Vagina (tissue), 2 donors: ENCODE data around the gene TEX13A. TPM values are rescaled to one million over a fixed set of nuclear protein-coding genes. Genes with fewer than 3 reads are reported as not detected.

Experiments used
- DNase-seq, 2 donors: peaks; one replicate each; pipeline ENCODE4 v3.0.0-alpha.2; 2017; ENCODE audit errors: extremely low spot score in 2 of 2
- H3K27ac ChIP-seq: fragments of 200-600 bp; sonication (generic); one replicate; pipeline ENCODE4 v1.5.1; 2019
- H3K27me3 ChIP-seq: fragments of 200-600 bp; sonication (generic); one replicate; pipeline ENCODE4 v1.5.1; 2019
- H3K36me3 ChIP-seq, 2 donors: fragments of 200-600 bp; sonication (generic); one replicate each; pipeline ENCODE4 v1.5.1; 2017 to 2019
- H3K4me1 ChIP-seq: fragments of 200-600 bp; sonication (generic); one replicate; pipeline ENCODE4 v1.5.1; 2019
- H3K4me3 ChIP-seq, 2 donors: fragments of 200-600 bp; sonication (generic); 1 replicate in 1 of 2; 2 replicates in 1 of 2; pipeline ENCODE4 v1.5.1; 2016 to 2019
- H3K9me3 ChIP-seq: fragments of 200-600 bp; sonication (generic); one replicate; pipeline ENCODE4 v1.5.1; 2019
- POLR2A ChIP-seq, 2 donors: fragments of 450-650 bp; IDR thresholded peaks; one replicate each; pipeline ENCODE4 v1.6.1; 2017; ENCODE audit warnings: antibody characterized with exemption in 2 of 2, mild to moderate bottlenecking in 2 of 2, moderate library complexity in 2 of 2
- POLR2AphosphoS5 ChIP-seq, 2 donors: sonication (generic); formaldehyde crosslinking; IDR thresholded peaks; one replicate each; pipeline ENCODE4 v1.9.0; 2017; ENCODE audit warnings: antibody characterized with exemption in 2 of 2, mild to moderate bottlenecking in 2 of 2, low read depth in 1 of 2; ENCODE audit not compliant: insufficient read depth in 1 of 2
- intact Hi-C: fragments of 100-400 bp; cut with DNase I; formaldehyde crosslinking; loops from one replicate; pipeline ENCODE4 v1.15.1; 2023
- total RNA-seq: library from RNA; depleted of rRNA; stranded (reverse); fragments of >200 nt; gene quantifications from one replicate; pipeline ENCODE4 v1.2.3, GENCODE V29; 2016
- TF ChIP-seq, protein P1 (sequence below), 3 experiments: fragments of 450-650 bp in 2 of 3; fragments of 200-600 bp in 1 of 3; sonication (generic) in 1 of 3; IDR thresholded peaks; one replicate each; pipeline ENCODE4 v1.5.1; 2017 to 2019; ENCODE audit warnings: antibody characterized with exemption in 3 of 3, mild to moderate bottlenecking in 2 of 3, moderate library complexity in 2 of 3

Gene TEX13A
- total RNA-seq, 1 donor from 2014 or later = not detected

DNA sequence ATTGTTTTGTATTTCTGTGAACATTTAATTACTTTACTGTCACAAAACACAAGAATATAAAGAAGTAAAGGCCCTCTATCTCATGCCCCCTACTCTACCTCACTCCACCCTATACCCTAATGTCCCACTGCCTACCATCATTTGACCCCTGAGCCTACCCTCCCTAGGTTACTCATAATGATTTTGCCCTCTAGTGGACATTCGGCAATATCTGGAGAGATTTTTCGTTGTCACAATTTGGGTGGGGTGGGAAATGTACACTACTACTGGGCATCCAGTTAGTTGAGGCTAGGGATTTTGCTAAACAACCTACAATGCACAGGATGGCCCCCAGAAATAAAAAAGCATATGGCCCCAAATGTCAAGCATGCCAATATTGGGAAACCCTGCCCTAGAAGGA lies 10.2 kb downstream of the TEX13A start:
- no peaks in the 10 kb centered on the region for H3K4me1 ChIP-seq
- no peaks in the 10 kb centered on the region for H3K36me3 ChIP-seq
- DNase-seq = no peak
- no peak overlapping the region for H3K4me3 ChIP-seq
- TF ChIP-seq POLR2A (IDR thresholded peaks at IDR 0.05) = no peak
- TF ChIP-seq POLR2AphosphoS5 (IDR thresholded peaks at IDR 0.05; ENCODE audit: insufficient read depth in 1 of 2, low read depth in 1 of 2) = no peak
- TF ChIP-seq, protein P1, sequence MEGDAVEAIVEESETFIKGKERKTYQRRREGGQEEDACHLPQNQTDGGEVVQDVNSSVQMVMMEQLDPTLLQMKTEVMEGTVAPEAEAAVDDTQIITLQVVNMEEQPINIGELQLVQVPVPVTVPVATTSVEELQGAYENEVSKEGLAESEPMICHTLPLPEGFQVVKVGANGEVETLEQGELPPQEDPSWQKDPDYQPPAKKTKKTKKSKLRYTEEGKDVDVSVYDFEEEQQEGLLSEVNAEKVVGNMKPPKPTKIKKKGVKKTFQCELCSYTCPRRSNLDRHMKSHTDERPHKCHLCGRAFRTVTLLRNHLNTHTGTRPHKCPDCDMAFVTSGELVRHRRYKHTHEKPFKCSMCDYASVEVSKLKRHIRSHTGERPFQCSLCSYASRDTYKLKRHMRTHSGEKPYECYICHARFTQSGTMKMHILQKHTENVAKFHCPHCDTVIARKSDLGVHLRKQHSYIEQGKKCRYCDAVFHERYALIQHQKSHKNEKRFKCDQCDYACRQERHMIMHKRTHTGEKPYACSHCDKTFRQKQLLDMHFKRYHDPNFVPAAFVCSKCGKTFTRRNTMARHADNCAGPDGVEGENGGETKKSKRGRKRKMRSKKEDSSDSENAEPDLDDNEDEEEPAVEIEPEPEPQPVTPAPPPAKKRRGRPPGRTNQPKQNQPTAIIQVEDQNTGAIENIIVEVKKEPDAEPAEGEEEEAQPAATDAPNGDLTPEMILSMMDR (IDR thresholded peaks at IDR 0.05) = no peak
- no peak overlapping the region for H3K27ac ChIP-seq
- H3K9me3 ChIP-seq = no peaks in the 10 kb centered on the region
- intact Hi-C loops = no loop called here
- no peaks in the 10 kb centered on the region for H3K27me3 ChIP-seq

GRCh38 chrX:105209406-105209805 lies 11.1 kb downstream of the TEX13A start:
- H3K4me1 ChIP-seq = no peaks in the 10 kb centered on the region
- no peaks in the 10 kb centered on the region for H3K9me3 ChIP-seq
- intact Hi-C loops = no loop called here
- H3K27ac ChIP-seq = no peak overlapping the region
- DNase-seq = no peak
- no peak overlapping the region for H3K4me3 ChIP-seq
- TF ChIP-seq POLR2A (IDR thresholded peaks at IDR 0.05) = no peak
- TF ChIP-seq, protein P1 (IDR thresholded peaks at IDR 0.05) = no peak
- TF ChIP-seq POLR2AphosphoS5 (IDR thresholded peaks at IDR 0.05; ENCODE audit: insufficient read depth in 1 of 2, low read depth in 1 of 2) = no peak
- H3K36me3 ChIP-seq = no peaks in the 10 kb centered on the region
- H3K27me3 ChIP-seq = no peaks in the 10 kb centered on the region

- no peaks in the 10 kb centered on the region for H3K4me1 ChIP-seq
- intact Hi-C loops = no loop called here
Observed at GRCh38 chrX:105191878-105192277, 28.6 kb downstream of the TEX13A start.

GRCh38 chrX:105190252-105190853 lies 30.1 kb downstream of the TEX13A start:
- Histone ChIP-seq H3K4me3 (no peak overlapping the region), H3K4me1 (no peaks in the 10 kb centered on the region), H3K27me3 (no peaks in the 10 kb centered on the region), H3K36me3 (no peaks in the 10 kb centered on the region), H3K27ac (no peak overlapping the region), H3K9me3 (no peaks in the 10 kb centered on the region)
- TF ChIP-seq POLR2AphosphoS5 (IDR thresholded peaks at IDR 0.05; ENCODE audit: insufficient read depth in 1 of 2, low read depth in 1 of 2) = no peak
- TF ChIP-seq, protein P1 (IDR thresholded peaks at IDR 0.05) = peak; percentile 36 to 67 (median 48)
- DNase-seq = no peak
- intact Hi-C loops = no loop called here

More at GRCh38 chrX:105191878-105192277, 28.6 kb downstream of the TEX13A start:
- H3K27ac ChIP-seq = no peak overlapping the region
- TF ChIP-seq, protein P1 (IDR thresholded peaks at IDR 0.05) = no peak
- TF ChIP-seq POLR2A (IDR thresholded peaks at IDR 0.05) (no peak), POLR2AphosphoS5 (IDR thresholded peaks at IDR 0.05; ENCODE audit: insufficient read depth in 1 of 2, low read depth in 1 of 2) (no peak)
- DNase-seq = no peak
- H3K4me3 ChIP-seq = no peak overlapping the region
- H3K27me3 ChIP-seq = no peaks in the 10 kb centered on the region
- no peaks in the 10 kb centered on the region for H3K36me3 ChIP-seq
- H3K9me3 ChIP-seq = no peaks in the 10 kb centered on the region

- intact Hi-C loops = no loop called here
- H3K27ac ChIP-seq = no peak overlapping the region
- H3K36me3 ChIP-seq = no peaks in the 10 kb centered on the region
- no peaks in the 10 kb centered on the region for H3K27me3 ChIP-seq
- no peaks in the 10 kb centered on the region for H3K4me1 ChIP-seq
- no peak overlapping the region for H3K4me3 ChIP-seq
- H3K9me3 ChIP-seq = no peaks in the 10 kb centered on the region
- TF ChIP-seq POLR2AphosphoS5 (IDR thresholded peaks at IDR 0.05; ENCODE audit: insufficient read depth in 1 of 2, low read depth in 1 of 2) (no peak), POLR2A (IDR thresholded peaks at IDR 0.05) (no peak)
- TF ChIP-seq, protein P1 (IDR thresholded peaks at IDR 0.05) = no peak
- no peak for DNase-seq
Observed at GRCh38 chrX:105189093-105189492, 31.4 kb downstream of the TEX13A start.
